Measurements from ENCODE around the gene CPXM1. TPM values are rescaled to one million over a fixed set of nuclear protein-coding genes. Genes with fewer than 3 reads are reported as not detected.
"Not testable (repeated sequence)": the region's sequence is repeated elsewhere in the genome, so short reads cannot be mapped to it uniquely, and the experiment has no call there.

CPXM1 gene
- total and polyA plus RNA-seq, 4 donors, result 0.08 to 5.5 (median 0.16) TPM

DNA sequence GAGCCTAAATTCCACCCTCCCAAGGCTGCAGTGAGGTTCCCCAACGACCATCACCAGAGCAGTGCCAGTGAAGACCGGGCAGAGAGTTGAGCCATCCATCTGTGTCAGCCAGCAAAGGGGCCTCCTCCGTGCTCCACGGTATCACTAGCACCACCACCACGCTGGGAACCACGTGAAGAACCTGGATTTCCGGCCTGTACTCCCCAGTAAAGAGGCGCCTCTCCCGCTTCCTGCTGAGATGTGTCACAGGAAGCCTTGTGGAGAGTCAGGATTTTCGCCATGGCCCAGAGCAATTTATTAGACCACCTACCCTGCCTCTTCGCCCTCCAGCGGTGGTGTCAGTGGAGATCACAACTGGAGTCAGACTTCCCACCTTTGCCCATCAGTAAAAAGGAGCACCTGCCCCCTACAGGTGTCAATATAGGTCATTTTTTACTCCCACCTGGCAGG is 28.8 kb downstream of the CPXM1 start:
- Histone ChIP-seq H3K9me3 (ENCODE audit: control insufficient read depth in 4 of 4, low read length in 3 of 4) (peaks cover 0 to 10% (median 2%) of the 10 kb centered on the region in 4 donors), H3K36me3 (ENCODE audit: control insufficient read depth in 4 of 4, insufficient read depth in 3 of 4, low read depth in 1 of 4, low read length in 3 of 4) (no peaks in the 10 kb centered on the region), H3K4me3 (ENCODE audit: low read depth in 1 of 3, low read length in 3 of 3) (no peak overlapping the region), H3K4me1 (ENCODE audit: control insufficient read depth in 4 of 4, insufficient read depth in 4 of 4, low read length in 3 of 4) (peaks cover 1 to 11% (median 5%) of the 10 kb centered on the region in 4 donors), H3K27me3 (ENCODE audit: control insufficient read depth in 4 of 4, insufficient read depth in 4 of 4, low read length in 3 of 4) (no peaks in the 10 kb centered on the region), H3K9ac (ENCODE audit: low read depth in 1 of 2, low read length in 2 of 2) (no peak overlapping the region), H3K27ac (ENCODE audit: low read depth in 1 of 2, low read length in 2 of 2) (no peak overlapping the region)
- TF ChIP-seq, protein P1, sequence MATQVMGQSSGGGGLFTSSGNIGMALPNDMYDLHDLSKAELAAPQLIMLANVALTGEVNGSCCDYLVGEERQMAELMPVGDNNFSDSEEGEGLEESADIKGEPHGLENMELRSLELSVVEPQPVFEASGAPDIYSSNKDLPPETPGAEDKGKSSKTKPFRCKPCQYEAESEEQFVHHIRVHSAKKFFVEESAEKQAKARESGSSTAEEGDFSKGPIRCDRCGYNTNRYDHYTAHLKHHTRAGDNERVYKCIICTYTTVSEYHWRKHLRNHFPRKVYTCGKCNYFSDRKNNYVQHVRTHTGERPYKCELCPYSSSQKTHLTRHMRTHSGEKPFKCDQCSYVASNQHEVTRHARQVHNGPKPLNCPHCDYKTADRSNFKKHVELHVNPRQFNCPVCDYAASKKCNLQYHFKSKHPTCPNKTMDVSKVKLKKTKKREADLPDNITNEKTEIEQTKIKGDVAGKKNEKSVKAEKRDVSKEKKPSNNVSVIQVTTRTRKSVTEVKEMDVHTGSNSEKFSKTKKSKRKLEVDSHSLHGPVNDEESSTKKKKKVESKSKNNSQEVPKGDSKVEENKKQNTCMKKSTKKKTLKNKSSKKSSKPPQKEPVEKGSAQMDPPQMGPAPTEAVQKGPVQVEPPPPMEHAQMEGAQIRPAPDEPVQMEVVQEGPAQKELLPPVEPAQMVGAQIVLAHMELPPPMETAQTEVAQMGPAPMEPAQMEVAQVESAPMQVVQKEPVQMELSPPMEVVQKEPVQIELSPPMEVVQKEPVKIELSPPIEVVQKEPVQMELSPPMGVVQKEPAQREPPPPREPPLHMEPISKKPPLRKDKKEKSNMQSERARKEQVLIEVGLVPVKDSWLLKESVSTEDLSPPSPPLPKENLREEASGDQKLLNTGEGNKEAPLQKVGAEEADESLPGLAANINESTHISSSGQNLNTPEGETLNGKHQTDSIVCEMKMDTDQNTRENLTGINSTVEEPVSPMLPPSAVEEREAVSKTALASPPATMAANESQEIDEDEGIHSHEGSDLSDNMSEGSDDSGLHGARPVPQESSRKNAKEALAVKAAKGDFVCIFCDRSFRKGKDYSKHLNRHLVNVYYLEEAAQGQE (IDR thresholded peaks at IDR 0.05), result no peak
- TF ChIP-seq FOXA1 (IDR thresholded peaks at IDR 0.05) (no peak), FOXA2 (IDR thresholded peaks at IDR 0.05) (no peak)
- 62% methylated on average over 12 of the region's 12 CpGs for WGBS
- DNase-seq (ENCODE audit: low spot score), result no peak

GRCh38 chr20:2770091-2770490 is 30.3 kb downstream of the CPXM1 start:
- peaks cover 1 to 11% (median 5%) of the 10 kb centered on the region in 4 donors for H3K4me1 ChIP-seq (ENCODE audit: control insufficient read depth in 4 of 4, insufficient read depth in 4 of 4, low read length in 3 of 4)
- not testable (repeated sequence) for H3K36me3 ChIP-seq (ENCODE audit: control insufficient read depth in 4 of 4, insufficient read depth in 3 of 4, low read depth in 1 of 4, low read length in 3 of 4); DNase-seq (ENCODE audit: low spot score); H3K9ac ChIP-seq (ENCODE audit: low read depth in 1 of 2, low read length in 2 of 2); H3K27ac ChIP-seq (ENCODE audit: low read depth in 1 of 2, low read length in 2 of 2); H3K4me3 ChIP-seq (ENCODE audit: low read depth in 1 of 3, low read length in 3 of 3); H3K9me3 ChIP-seq (ENCODE audit: control insufficient read depth in 4 of 4, low read length in 3 of 4); H3K27me3 ChIP-seq (ENCODE audit: control insufficient read depth in 4 of 4, insufficient read depth in 4 of 4, low read length in 3 of 4)
- WGBS, result 97% methylated on average over 12 of the region's 12 CpGs

DNA sequence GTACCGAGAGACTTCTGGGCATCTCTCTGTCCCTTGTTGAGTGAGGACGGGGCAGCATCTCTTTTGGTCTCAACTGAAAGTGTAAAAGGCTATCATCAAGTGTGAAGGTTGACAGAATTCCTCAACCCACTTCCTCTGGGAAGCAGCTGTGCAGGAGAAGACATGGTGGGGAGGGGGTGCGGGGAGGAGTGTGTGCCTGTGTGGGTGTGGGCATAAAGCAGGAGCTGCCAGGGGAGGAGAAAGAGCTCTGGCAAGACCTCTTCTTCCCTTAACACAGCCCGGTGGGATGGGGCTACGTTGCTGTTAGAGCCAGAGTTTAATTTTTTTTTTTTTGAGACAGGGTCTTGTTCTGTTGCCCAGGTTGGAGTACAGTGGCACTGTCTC is 31.8 kb downstream of the CPXM1 start:
- H3K4me1 ChIP-seq (ENCODE audit: control insufficient read depth in 4 of 4, insufficient read depth in 4 of 4, low read length in 3 of 4), result peaks cover 1 to 11% (median 5%) of the 10 kb centered on the region in 4 donors
- TF ChIP-seq, protein P2, sequence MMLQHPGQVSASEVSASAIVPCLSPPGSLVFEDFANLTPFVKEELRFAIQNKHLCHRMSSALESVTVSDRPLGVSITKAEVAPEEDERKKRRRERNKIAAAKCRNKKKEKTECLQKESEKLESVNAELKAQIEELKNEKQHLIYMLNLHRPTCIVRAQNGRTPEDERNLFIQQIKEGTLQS (IDR thresholded peaks at IDR 0.05), result no peak
- peak; percentile 1 for TF ChIP-seq YY1 (IDR thresholded peaks at IDR 0.05)
- H3K36me3 ChIP-seq (ENCODE audit: control insufficient read depth in 4 of 4, insufficient read depth in 3 of 4, low read depth in 1 of 4, low read length in 3 of 4), result no peaks in the 10 kb centered on the region
- no peaks in the 10 kb centered on the region for H3K27me3 ChIP-seq (ENCODE audit: control insufficient read depth in 4 of 4, insufficient read depth in 4 of 4, low read length in 3 of 4)
- no peaks in the 10 kb centered on the region for H3K9me3 ChIP-seq (ENCODE audit: control insufficient read depth in 4 of 4, low read length in 3 of 4)
- H3K4me3 ChIP-seq (ENCODE audit: low read depth in 1 of 3, low read length in 3 of 3), result no peak overlapping the region
- H3K9ac ChIP-seq (ENCODE audit: low read depth in 1 of 2, low read length in 2 of 2), result no peak overlapping the region
- H3K27ac ChIP-seq (ENCODE audit: low read depth in 1 of 2, low read length in 2 of 2), result no peak overlapping the region
- WGBS, result 70% methylated on average over 5 of the region's 5 CpGs
- no peak for DNase-seq (ENCODE audit: low spot score)

DNA sequence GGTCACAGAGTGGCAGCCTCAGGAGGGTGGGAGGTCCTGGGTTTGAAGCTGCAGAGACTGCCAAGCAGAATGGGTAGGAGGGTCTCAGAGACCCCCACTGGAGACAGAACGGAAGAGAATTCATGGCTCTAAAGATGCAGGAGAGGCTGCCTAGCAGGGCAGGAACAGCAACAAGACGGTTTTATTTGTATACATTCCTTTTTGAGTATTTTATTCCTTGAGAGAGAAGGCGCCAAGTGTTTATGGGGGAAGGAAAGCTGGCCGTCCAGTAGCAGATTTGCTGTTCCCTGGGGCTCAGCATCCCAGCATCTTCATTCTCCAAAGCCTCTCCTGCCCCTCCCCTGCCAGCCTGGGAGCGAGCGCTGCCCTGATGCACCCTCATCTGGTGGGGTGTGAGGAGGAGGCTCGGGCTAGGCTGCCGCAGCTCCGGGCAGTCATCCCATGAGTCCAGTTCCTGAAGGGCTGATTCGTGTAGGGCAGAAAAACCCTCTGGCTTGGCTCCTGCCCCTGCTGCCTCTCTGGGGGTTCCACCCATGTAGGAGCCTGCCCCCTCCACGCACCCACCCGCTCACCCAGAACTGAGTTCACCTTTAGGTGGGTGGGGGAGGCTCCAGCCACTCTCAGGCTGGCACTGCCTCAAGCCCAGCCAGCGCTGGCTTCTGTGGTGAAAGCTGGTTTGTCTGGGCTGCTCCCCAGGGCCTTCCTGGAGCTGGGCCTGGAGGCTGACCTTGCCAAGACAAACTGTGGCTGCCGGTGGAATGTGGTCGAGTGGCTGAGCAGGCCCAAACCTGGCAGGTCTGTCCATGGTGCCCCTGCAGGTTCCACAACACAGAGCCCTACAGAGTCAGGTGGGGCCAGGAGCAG is 32.4 kb downstream of the CPXM1 start:
- Histone ChIP-seq H3K4me1 (ENCODE audit: control insufficient read depth in 4 of 4, insufficient read depth in 4 of 4, low read length in 3 of 4) (peaks cover 1 to 11% (median 5%) of the 10 kb centered on the region in 4 donors), H3K9ac (ENCODE audit: low read depth in 1 of 2, low read length in 2 of 2) (no peak overlapping the region), H3K36me3 (ENCODE audit: control insufficient read depth in 4 of 4, insufficient read depth in 3 of 4, low read depth in 1 of 4, low read length in 3 of 4) (no peaks in the 10 kb centered on the region), H3K27ac (ENCODE audit: low read depth in 1 of 2, low read length in 2 of 2) (no peak overlapping the region), H3K27me3 (ENCODE audit: control insufficient read depth in 4 of 4, insufficient read depth in 4 of 4, low read length in 3 of 4) (no peaks in the 10 kb centered on the region), H3K9me3 (ENCODE audit: control insufficient read depth in 4 of 4, low read length in 3 of 4) (no peaks in the 10 kb centered on the region), H3K4me3 (ENCODE audit: low read depth in 1 of 3, low read length in 3 of 3) (no peak overlapping the region)
- WGBS, result 44% methylated on average over 15 of the region's 15 CpGs
- no peak for DNase-seq (ENCODE audit: low spot score)
- TF ChIP-seq SP1 (IDR thresholded peaks at IDR 0.05), result peak; percentile 68
- TF ChIP-seq RAD21 (IDR thresholded peaks at IDR 0.05), result peak in 1 of 2 donors; percentile 53
- TF ChIP-seq FOXA1 (IDR thresholded peaks at IDR 0.05), result no peak
- TF ChIP-seq HNF4A (conservative IDR thresholded peaks at IDR 0.05), result peak; percentile 27
- TF ChIP-seq GABPA (IDR thresholded peaks at IDR 0.05 in 1 of 2, conservative IDR thresholded peaks at IDR 0.05 in 1 of 2), result peak in 1 of 2 donors; percentile 30
- TF ChIP-seq RXRA (IDR thresholded peaks at IDR 0.05), result peak; percentile 46 to 62
- no peak for TF ChIP-seq HNF4G (IDR thresholded peaks at IDR 0.05)

All from liver (tissue), 9 donors.